HEK293 (cell line): Measurements from ENCODE around the gene CALCOCO1.

Experiments
- CTCF ChIA-PET: fragments of 350-600 bp; formaldehyde crosslinking; extraction: SDS; loops from one replicate; lab custom pipeline; 2021; ENCODE audit warnings: antibody characterized with exemption; lab: Yijun Ruan, JAX
- POLR2A ChIA-PET: fragments of 300-600 bp; formaldehyde crosslinking; extraction: SDS; loops from one replicate; lab custom pipeline; 2020; ENCODE audit warnings: antibody characterized with exemption, inconsistent platforms; lab: Yijun Ruan, JAX
- H3K27ac ChIP-seq: fragments of 200-500 bp; sonication (Bioruptor generic); 2 replicates; pipeline ENCODE4 v1.5.1; 2014; ENCODE audit warnings: low read depth, low read length, control low read depth, inconsistent platforms; ENCODE audit errors: extremely low read depth
- H3K36me3 ChIP-seq, 2 experiments: fragments of 200-500 bp in 1 of 2; sonication (Bioruptor generic) in 1 of 2; 1 replicate in 1 of 2; 2 replicates in 1 of 2; pipeline ENCODE4 v1.5.1; 2014 to 2017; ENCODE audit warnings: inconsistent platforms in 2 of 2, low read length in 2 of 2; ENCODE audit not compliant: control insufficient read depth in 2 of 2, insufficient read depth in 1 of 2
- H3K4me1 ChIP-seq: fragments of 200-500 bp; sonication (Bioruptor generic); 2 replicates; pipeline ENCODE4 v1.5.1; 2014; ENCODE audit warnings: mild to moderate bottlenecking, low read length, inconsistent platforms; ENCODE audit not compliant: control insufficient read depth, insufficient read depth
- H3K4me3 ChIP-seq: 2 replicates; pipeline ENCODE4 v1.5.1; 2011; ENCODE audit warnings: low read depth, mild to moderate bottlenecking, control low read depth, low read length, moderate library complexity
- H3K9me3 ChIP-seq: fragments of 200-500 bp; sonication (Bioruptor generic); 2 replicates; pipeline ENCODE4 v1.5.1; 2014; ENCODE audit warnings: low read depth, low read length, inconsistent platforms; ENCODE audit not compliant: control insufficient read depth, insufficient read depth
- AEBP2 ChIP-seq: fragments of 450-650 bp; formaldehyde crosslinking; IDR thresholded peaks from 2 replicates; pipeline ENCODE4 v1.5.1; 2016; ENCODE audit warnings: missing biosample characterization, missing genetic modification characterization, borderline replicate concordance
- ATF2 ChIP-seq: fragments of 450-650 bp; formaldehyde crosslinking; IDR thresholded peaks from 2 replicates; pipeline ENCODE4 v1.5.1; 2016; ENCODE audit warnings: missing biosample characterization, missing genetic modification characterization, low read depth
- BCL6B ChIP-seq: fragments of 450-650 bp; formaldehyde crosslinking; IDR thresholded peaks from 2 replicates; pipeline ENCODE4 v1.5.1; 2017; ENCODE audit warnings: missing biosample characterization, missing genetic modification characterization
- EGR2 ChIP-seq: fragments of 450-650 bp; formaldehyde crosslinking; IDR thresholded peaks from 2 replicates; pipeline ENCODE4 v1.5.1; 2016; ENCODE audit warnings: low read depth, missing biosample characterization, missing genetic modification characterization
- GLIS2 ChIP-seq: fragments of 450-650 bp; formaldehyde crosslinking; IDR thresholded peaks from 2 replicates; pipeline ENCODE4 v1.5.1; 2016; ENCODE audit warnings: missing biosample characterization, missing genetic modification characterization
- HOXC10 ChIP-seq: sonication (generic); formaldehyde crosslinking; IDR thresholded peaks from 2 replicates; pipeline ENCODE4 v1.8.1; 2023; ENCODE audit warnings: mild to moderate bottlenecking, missing genetic modification reagents
- HOXD13 ChIP-seq: sonication (generic); formaldehyde crosslinking; IDR thresholded peaks from 2 replicates; pipeline ENCODE4 v1.8.0; 2022; ENCODE audit warnings: missing genetic modification reagents, borderline replicate concordance
- KLF16 ChIP-seq: fragments of 450-650 bp; formaldehyde crosslinking; IDR thresholded peaks from 2 replicates; pipeline ENCODE4 v1.5.1; 2017; ENCODE audit warnings: missing biosample characterization, missing genetic modification characterization
- PBX3 ChIP-seq: sonication (generic); formaldehyde crosslinking; IDR thresholded peaks from 2 replicates; pipeline ENCODE4 v1.8.1; 2022; ENCODE audit warnings: mild to moderate bottlenecking, moderate library complexity, missing genetic modification reagents
- SALL2 ChIP-seq: fragments of 450-650 bp; formaldehyde crosslinking; IDR thresholded peaks from 2 replicates; pipeline ENCODE4 v1.5.0; 2017; ENCODE audit warnings: missing biosample characterization, mild to moderate bottlenecking, missing genetic modification characterization, borderline replicate concordance
- ZBTB49 ChIP-seq: fragments of 450-650 bp; formaldehyde crosslinking; IDR thresholded peaks from 2 replicates; pipeline ENCODE4 v1.5.1; 2016; ENCODE audit warnings: missing biosample characterization, missing genetic modification characterization, low read depth
- ZNF2 ChIP-seq: fragments of 450-650 bp; formaldehyde crosslinking; IDR thresholded peaks from 2 replicates; pipeline ENCODE4 v1.5.1; 2016; ENCODE audit warnings: missing biosample characterization, missing genetic modification characterization
- ZNF248 ChIP-seq: fragments of 450-650 bp; formaldehyde crosslinking; IDR thresholded peaks from 2 replicates; pipeline ENCODE4 v1.5.1; 2017; ENCODE audit warnings: missing biosample characterization, missing genetic modification characterization
- ZNF350 ChIP-seq: fragments of 450-650 bp; formaldehyde crosslinking; IDR thresholded peaks from 2 replicates; pipeline ENCODE4 v1.5.0; 2017; ENCODE audit warnings: missing biosample characterization, mild to moderate bottlenecking, missing genetic modification characterization
- ZNF449 ChIP-seq: fragments of 450-650 bp; formaldehyde crosslinking; IDR thresholded peaks from 2 replicates; pipeline ENCODE4 v1.5.1; 2017; ENCODE audit warnings: missing biosample characterization, mild to moderate bottlenecking, missing genetic modification characterization, moderate library complexity
- ZNF621 ChIP-seq: fragments of 450-650 bp; formaldehyde crosslinking; IDR thresholded peaks from 2 replicates; pipeline ENCODE4 v1.5.1; 2017; ENCODE audit warnings: missing biosample characterization, missing genetic modification characterization
- ZNF639 ChIP-seq: fragments of 450-650 bp; formaldehyde crosslinking; IDR thresholded peaks from 2 replicates; pipeline ENCODE4 v1.5.1; 2016; ENCODE audit warnings: missing biosample characterization, missing genetic modification characterization
- ZNF701 ChIP-seq: fragments of 450-650 bp; formaldehyde crosslinking; IDR thresholded peaks from 2 replicates; pipeline ENCODE4 v1.5.1; 2016; ENCODE audit warnings: missing biosample characterization, missing genetic modification characterization
- ZNF792 ChIP-seq: fragments of 450-650 bp; formaldehyde crosslinking; IDR thresholded peaks from 2 replicates; pipeline ENCODE4 v1.5.1; 2016; ENCODE audit warnings: missing biosample characterization, missing genetic modification characterization
- ZNF843 ChIP-seq: fragments of 450-650 bp; formaldehyde crosslinking; IDR thresholded peaks from 2 replicates; pipeline ENCODE4 v1.5.1; 2016; ENCODE audit warnings: missing biosample characterization, missing genetic modification characterization

CALCOCO1 gene

GRCh38 chr12:53709671-53710070, 17.6 kb downstream of the CALCOCO1 start (continued):
- TF ChIP-seq ATF2 (tag by site-specific recombination) (no peak), ZNF701 (no peak), EGR2 (tag by site-specific recombination) (peak; percentile 14; the same call in 1 of the 2 replicates), ZNF350 (tag by site-specific recombination) (no peak), ZNF843 (tag by site-specific recombination) (no peak), KLF16 (tag by site-specific recombination) (no peak), HOXC10 (CRISPR knock-in tag) (no peak)

- POLR2A ChIA-PET, result no interaction called here
- TF ChIP-seq BCL6B (tag by site-specific recombination) (peak; percentile 92), HOXD13 (CRISPR knock-in tag) (no peak)
- Histone ChIP-seq H3K4me1 (peaks cover 7% of the 10 kb centered on the region; the same call in 1 of the 2 replicates), H3K4me3 (no peak overlapping the region), H3K36me3 (no peaks in the 10 kb centered on the region), H3K27ac (no peak overlapping the region), H3K9me3 (no peaks in the 10 kb centered on the region)
- CTCF ChIA-PET, result interaction anchor here (0.6 to 29.1 kb wide), 3 partner anchors 9 to 51 kb away, joined by 5 to 915 read pairs (median 10); no protein-coding TSS in a partner anchor
Observed at GRCh38 chr12:53706080-53706479, 21.2 kb downstream of the CALCOCO1 start.

- Histone ChIP-seq H3K27ac (no peak overlapping the region), H3K36me3 (no peaks in the 10 kb centered on the region), H3K4me3 (no peak overlapping the region), H3K9me3 (no peaks in the 10 kb centered on the region), H3K4me1 (no peaks in the 10 kb centered on the region)
- CTCF ChIA-PET, result interaction anchor here (0.6 to 29.1 kb wide), 7 partner anchors 15 to 285 kb away, joined by 3 to 915 read pairs (median 7); partner anchors contain the start of gene CISTR
- POLR2A ChIA-PET, result no interaction called here
- TF ChIP-seq ZNF2 (tag by site-specific recombination) (no peak), ZNF248 (no peak), ZNF792 (tag by site-specific recombination) (no peak), SALL2 (no peak), EGR2 (tag by site-specific recombination) (no peak), ZBTB49 (tag by site-specific recombination) (no peak), ZNF639 (tag by site-specific recombination) (no peak), ZNF449 (tag by site-specific recombination) (no peak), PBX3 (CRISPR knock-in tag) (no peak), ZNF621 (tag by site-specific recombination) (no peak), AEBP2 (no peak), GLIS2 (tag by site-specific recombination) (no peak)
Observed at GRCh38 chr12:53703756-53704155, 23.5 kb downstream of the CALCOCO1 start.
